Liver (tissue), 9 donors: ENCODE results near the gene API5. TPM values are rescaled to one million over a fixed set of nuclear protein-coding genes. Genes with fewer than 3 reads are reported as not detected.

ENCODE experiments used
- DNase-seq: peaks from one replicate; pipeline ENCODE4 v3.0.0-alpha.2; 2017; ENCODE audit warnings: low spot score
- H3K27ac ChIP-seq, 2 donors: one replicate each; pipeline ENCODE4 v1.7.0; 2013; ENCODE audit warnings: inconsistent platforms in 2 of 2, low read length in 2 of 2, control low read depth in 1 of 2, low read depth in 1 of 2, mild to moderate bottlenecking in 1 of 2
- H3K27me3 ChIP-seq, 4 donors: one replicate each; pipeline versions ENCODE4 v1.6.1 to v1.7.0; 2013; ENCODE audit warnings: low read length in 3 of 4, inconsistent platforms in 1 of 4, mild to moderate bottlenecking in 1 of 4, moderate library complexity in 1 of 4; ENCODE audit not compliant: control insufficient read depth in 4 of 4, insufficient read depth in 4 of 4
- H3K36me3 ChIP-seq, 4 donors: one replicate each; pipeline versions ENCODE4 v1.6.1 to v1.7.0; 2013; ENCODE audit warnings: low read length in 3 of 4, mild to moderate bottlenecking in 3 of 4, low read depth in 1 of 4, moderate library complexity in 1 of 4; ENCODE audit not compliant: control insufficient read depth in 4 of 4, insufficient read depth in 3 of 4
- H3K4me1 ChIP-seq, 4 donors: one replicate each; pipeline versions ENCODE4 v1.6.1 to v1.7.0; 2013; ENCODE audit warnings: low read length in 3 of 4, mild to moderate bottlenecking in 3 of 4, moderate library complexity in 1 of 4; ENCODE audit not compliant: control insufficient read depth in 4 of 4, insufficient read depth in 4 of 4
- H3K4me3 ChIP-seq, 3 donors: one replicate each; pipeline versions ENCODE4 v1.6.1 to v1.7.0; 2013; ENCODE audit warnings: low read length in 3 of 3, control low read depth in 1 of 3, low read depth in 1 of 3, mild to moderate bottlenecking in 1 of 3
- H3K9ac ChIP-seq, 2 donors: one replicate each; pipeline ENCODE4 v1.7.0; 2013; ENCODE audit warnings: low read length in 2 of 2, mild to moderate bottlenecking in 2 of 2, moderate library complexity in 2 of 2, control low read depth in 1 of 2, low read depth in 1 of 2
- H3K9me3 ChIP-seq, 4 donors: one replicate each; pipeline versions ENCODE4 v1.6.1 to v1.7.0; 2013; ENCODE audit warnings: low read length in 3 of 4; ENCODE audit not compliant: control insufficient read depth in 4 of 4
- EGR1 ChIP-seq, 2 donors: IDR thresholded peaks; 2 replicates each; pipeline ENCODE4 v1.6.1; 2016 to 2018; ENCODE audit warnings: antibody characterized with exemption in 2 of 2, low read depth in 2 of 2
- FOXA1 ChIP-seq: IDR thresholded peaks from 2 replicates; pipeline ENCODE4 v1.6.1; 2016; ENCODE audit warnings: antibody characterized with exemption
- FOXA2 ChIP-seq: IDR thresholded peaks from 2 replicates; pipeline ENCODE4 v1.6.1; 2016; ENCODE audit warnings: antibody characterized with exemption
- GABPA ChIP-seq, 2 donors: IDR thresholded peaks in 1 of 2; conservative IDR thresholded peaks in 1 of 2; 2 replicates each; pipeline ENCODE4 v1.6.1; 2016; ENCODE audit warnings: antibody characterized with exemption in 2 of 2, mild to moderate bottlenecking in 1 of 2, moderate library complexity in 1 of 2
- HNF4A ChIP-seq, 2 donors: conservative IDR thresholded peaks; 2 replicates each; pipeline ENCODE4 v1.6.1; 2016; ENCODE audit warnings: antibody characterized with exemption in 2 of 2, mild to moderate bottlenecking in 2 of 2
- HNF4G ChIP-seq: IDR thresholded peaks from 2 replicates; pipeline ENCODE4 v1.6.1; 2016; ENCODE audit warnings: antibody characterized with exemption
- JUND ChIP-seq, 2 donors: IDR thresholded peaks; 2 replicates each; pipeline ENCODE4 v1.6.1; 2016; ENCODE audit warnings: antibody characterized with exemption in 2 of 2
- MAX ChIP-seq: IDR thresholded peaks from 2 replicates; pipeline ENCODE4 v1.6.1; 2016; ENCODE audit warnings: antibody characterized with exemption
- NR2F2 ChIP-seq: IDR thresholded peaks from 2 replicates; pipeline ENCODE4 v1.6.1; 2016; ENCODE audit warnings: antibody characterized with exemption
- RAD21 ChIP-seq, 2 donors: IDR thresholded peaks; 2 replicates each; pipeline ENCODE4 v1.6.1; 2016; ENCODE audit warnings: antibody characterized with exemption in 2 of 2, mild to moderate bottlenecking in 2 of 2
- REST ChIP-seq: IDR thresholded peaks from 2 replicates; pipeline ENCODE4 v1.6.1; 2016; ENCODE audit warnings: antibody characterized with exemption, mild to moderate bottlenecking
- RXRA ChIP-seq, 2 donors: IDR thresholded peaks; 2 replicates each; pipeline ENCODE4 v1.6.1; 2017 to 2018; ENCODE audit warnings: antibody characterized with exemption in 2 of 2, mild to moderate bottlenecking in 1 of 2
- SP1 ChIP-seq: IDR thresholded peaks from 2 replicates; pipeline ENCODE4 v1.6.1; 2018; ENCODE audit warnings: antibody characterized with exemption, mild to moderate bottlenecking
- TAF1 ChIP-seq: conservative IDR thresholded peaks from 2 replicates; pipeline ENCODE4 v1.6.1; 2016; ENCODE audit warnings: antibody characterized with exemption, mild to moderate bottlenecking
- YY1 ChIP-seq: IDR thresholded peaks from 2 replicates; pipeline ENCODE4 v1.6.1; 2016; ENCODE audit warnings: antibody characterized with exemption, mild to moderate bottlenecking
- WGBS: extraction: QIAGEN DNeasy Blood & Tissue Kit; methylation state at CpG from one replicate; pipeline ENCODE4 v1.1.7; 2013; 5-methylcytosine and 5-hydroxymethylcytosine counted together
- polyA plus RNA-seq, 2 donors: library from polyadenylated mRNA; stranded (reverse) in 1 of 2; unstranded in 1 of 2; fragments of 200-250 nt in 1 of 2; fragments of >200 nt in 1 of 2; fragmentation: Nextera tagmentation in 1 of 2; extraction: Ambion mirVana in 1 of 2; gene quantifications; one replicate each; pipeline versions ENCODE4 v1.2.1 to v1.2.3, GENCODE V29; 2013 to 2015
- total RNA-seq, 2 donors: library from RNA; depleted of rRNA; stranded (reverse); fragments of >200 nt; gene quantifications; one replicate each; pipeline ENCODE4 v1.2.3, GENCODE V29; 2014
- TF ChIP-seq, protein P1 (sequence below): IDR thresholded peaks from 2 replicates; pipeline ENCODE4 v1.6.1; 2016; ENCODE audit warnings: antibody characterized with exemption
- TF ChIP-seq, protein P2 (sequence below): fragments of 150-350 bp; IDR thresholded peaks from 2 replicates; pipeline ENCODE4 v1.5.1; 2017; ENCODE audit warnings: improper control_type of control experiment, low read depth, low read length; ENCODE audit not compliant: missing input control
- TF ChIP-seq, protein P3 (sequence below): IDR thresholded peaks from 2 replicates; pipeline ENCODE4 v1.6.1; 2016; ENCODE audit warnings: antibody characterized with exemption
- donor health status: healthy.
- donor health status: healthy.
- donor health status: healthy.
- donor health status: healthy.
- donor health status: healthy.

The API5 gene
- total and polyA plus RNA-seq, 4 donors = 23.0 to 61.6 (median 34.2) TPM

- DNase-seq = no peak
- peaks cover 0 to 8% (median 1%) of the 10 kb centered on the region in 4 donors for H3K36me3 ChIP-seq
- H3K27me3 ChIP-seq = no peaks in the 10 kb centered on the region
- WGBS = 91% methylated on average over 5 of the region's 5 CpGs
- no peak overlapping the region for H3K9ac ChIP-seq
- H3K27ac ChIP-seq = no peak overlapping the region
- H3K4me1 ChIP-seq = peaks cover 0 to 12% (median 0%) of the 10 kb centered on the region in 4 donors
- no peak overlapping the region for H3K4me3 ChIP-seq
- TF ChIP-seq RXRA (IDR thresholded peaks at IDR 0.05) (no peak), SP1 (no peak), JUND (IDR thresholded peaks at IDR 0.05) (no peak), YY1 (no peak), TAF1 (no peak)
- TF ChIP-seq, protein P1, sequence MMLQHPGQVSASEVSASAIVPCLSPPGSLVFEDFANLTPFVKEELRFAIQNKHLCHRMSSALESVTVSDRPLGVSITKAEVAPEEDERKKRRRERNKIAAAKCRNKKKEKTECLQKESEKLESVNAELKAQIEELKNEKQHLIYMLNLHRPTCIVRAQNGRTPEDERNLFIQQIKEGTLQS = no peak
- TF ChIP-seq, protein P2, sequence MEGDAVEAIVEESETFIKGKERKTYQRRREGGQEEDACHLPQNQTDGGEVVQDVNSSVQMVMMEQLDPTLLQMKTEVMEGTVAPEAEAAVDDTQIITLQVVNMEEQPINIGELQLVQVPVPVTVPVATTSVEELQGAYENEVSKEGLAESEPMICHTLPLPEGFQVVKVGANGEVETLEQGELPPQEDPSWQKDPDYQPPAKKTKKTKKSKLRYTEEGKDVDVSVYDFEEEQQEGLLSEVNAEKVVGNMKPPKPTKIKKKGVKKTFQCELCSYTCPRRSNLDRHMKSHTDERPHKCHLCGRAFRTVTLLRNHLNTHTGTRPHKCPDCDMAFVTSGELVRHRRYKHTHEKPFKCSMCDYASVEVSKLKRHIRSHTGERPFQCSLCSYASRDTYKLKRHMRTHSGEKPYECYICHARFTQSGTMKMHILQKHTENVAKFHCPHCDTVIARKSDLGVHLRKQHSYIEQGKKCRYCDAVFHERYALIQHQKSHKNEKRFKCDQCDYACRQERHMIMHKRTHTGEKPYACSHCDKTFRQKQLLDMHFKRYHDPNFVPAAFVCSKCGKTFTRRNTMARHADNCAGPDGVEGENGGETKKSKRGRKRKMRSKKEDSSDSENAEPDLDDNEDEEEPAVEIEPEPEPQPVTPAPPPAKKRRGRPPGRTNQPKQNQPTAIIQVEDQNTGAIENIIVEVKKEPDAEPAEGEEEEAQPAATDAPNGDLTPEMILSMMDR = no peak
- no peaks in the 10 kb centered on the region for H3K9me3 ChIP-seq
Measured at GRCh38 chr11:43366677-43367076, 54.9 kb downstream of the API5 start.

- H3K4me3 ChIP-seq = no peak overlapping the region
- WGBS = 57% methylated on average over 7 of the region's 7 CpGs
- H3K4me1 ChIP-seq = peaks cover 0 to 12% (median 0%) of the 10 kb centered on the region in 4 donors
- H3K27me3 ChIP-seq = no peaks in the 10 kb centered on the region
- H3K9ac ChIP-seq = no peak overlapping the region
- H3K27ac ChIP-seq = no peak overlapping the region
- TF ChIP-seq MAX (no peak), REST (no peak), JUND (IDR thresholded peaks at IDR 0.05) (no peak), TAF1 (no peak), EGR1 (IDR thresholded peaks at IDR 0.05; ENCODE audit: low read depth in 2 of 2) (no peak), HNF4G (no peak), RXRA (IDR thresholded peaks at IDR 0.05) (no peak), YY1 (no peak), RAD21 (IDR thresholded peaks at IDR 0.05) (no peak), HNF4A (conservative IDR thresholded peaks at IDR 0.05) (no peak), GABPA (IDR thresholded peaks at IDR 0.05 in 1 of 2, conservative IDR thresholded peaks at IDR 0.05 in 1 of 2) (no peak), FOXA2 (no peak), SP1 (no peak), FOXA1 (no peak), NR2F2 (no peak)
- TF ChIP-seq, protein P3, sequence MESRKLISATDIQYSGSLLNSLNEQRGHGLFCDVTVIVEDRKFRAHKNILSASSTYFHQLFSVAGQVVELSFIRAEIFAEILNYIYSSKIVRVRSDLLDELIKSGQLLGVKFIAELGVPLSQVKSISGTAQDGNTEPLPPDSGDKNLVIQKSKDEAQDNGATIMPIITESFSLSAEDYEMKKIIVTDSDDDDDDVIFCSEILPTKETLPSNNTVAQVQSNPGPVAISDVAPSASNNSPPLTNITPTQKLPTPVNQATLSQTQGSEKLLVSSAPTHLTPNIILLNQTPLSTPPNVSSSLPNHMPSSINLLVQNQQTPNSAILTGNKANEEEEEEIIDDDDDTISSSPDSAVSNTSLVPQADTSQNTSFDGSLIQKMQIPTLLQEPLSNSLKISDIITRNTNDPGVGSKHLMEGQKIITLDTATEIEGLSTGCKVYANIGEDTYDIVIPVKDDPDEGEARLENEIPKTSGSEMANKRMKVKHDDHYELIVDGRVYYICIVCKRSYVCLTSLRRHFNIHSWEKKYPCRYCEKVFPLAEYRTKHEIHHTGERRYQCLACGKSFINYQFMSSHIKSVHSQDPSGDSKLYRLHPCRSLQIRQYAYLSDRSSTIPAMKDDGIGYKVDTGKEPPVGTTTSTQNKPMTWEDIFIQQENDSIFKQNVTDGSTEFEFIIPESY = no peak
- TF ChIP-seq, protein P1 = no peak
- TF ChIP-seq, protein P2 = no peak
- H3K9me3 ChIP-seq = no peaks in the 10 kb centered on the region
- H3K36me3 ChIP-seq = peaks cover 0 to 8% (median 1%) of the 10 kb centered on the region in 4 donors
- DNase-seq = no peak
Measured at GRCh38 chr11:43367382-43368178, 55.8 kb downstream of the API5 start.
